ENCODE measurements around the gene RPL28.

The RPL28 gene

DNA sequence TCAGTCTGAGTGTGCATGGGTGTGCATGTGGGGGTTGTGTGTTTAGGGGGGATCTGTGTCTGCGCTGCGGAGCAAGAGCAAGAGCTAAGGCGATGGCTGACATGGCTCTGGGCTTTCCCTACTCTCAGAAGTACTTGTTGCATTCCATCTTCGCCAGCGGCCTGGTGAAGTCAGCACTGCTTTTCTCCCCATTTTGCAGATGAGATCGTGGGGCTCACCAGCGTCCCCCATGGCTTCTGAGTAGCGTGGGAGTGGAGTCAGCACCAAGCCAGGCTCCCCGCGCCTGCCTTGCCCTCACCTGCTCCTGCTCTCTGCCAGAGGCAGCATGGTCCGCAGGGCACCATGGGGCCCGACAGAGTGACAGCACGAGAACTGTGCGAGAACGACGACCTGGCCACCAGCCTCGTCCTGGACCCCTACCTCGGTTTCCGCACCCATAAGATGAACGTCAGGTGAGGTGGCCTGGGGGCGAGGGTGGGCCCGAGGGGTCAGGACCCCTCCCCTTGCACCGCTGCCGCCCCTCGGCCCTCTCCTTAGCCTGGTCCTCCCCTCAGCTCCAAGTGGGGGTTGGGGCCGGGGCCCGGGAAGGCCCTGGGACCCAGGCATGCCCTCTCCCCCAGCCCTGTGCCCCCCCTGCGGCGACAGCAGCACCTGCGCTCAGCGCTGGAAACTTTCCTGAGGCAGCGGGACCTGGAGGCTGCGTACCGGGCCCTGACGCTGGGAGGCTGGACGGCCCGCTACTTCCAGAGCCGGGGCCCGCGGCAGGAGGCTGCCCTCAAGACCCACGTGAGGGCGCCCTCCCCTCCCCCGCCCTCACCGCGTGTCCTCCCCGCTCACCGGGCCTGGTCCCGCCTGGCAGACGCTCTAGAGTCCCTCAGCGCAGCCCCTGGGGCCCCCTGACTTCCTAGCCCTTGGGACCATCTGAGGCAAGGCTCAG is 43.9 kb upstream of the RPL28 start:
- H3K27ac ChIP-seq: no peak overlapping the region
- no peak for DNase-seq (ENCODE audit: low spot score)
- peak overlapping the region; percentile 75 for H3K4me3 ChIP-seq
- TF ChIP-seq, protein P1, sequence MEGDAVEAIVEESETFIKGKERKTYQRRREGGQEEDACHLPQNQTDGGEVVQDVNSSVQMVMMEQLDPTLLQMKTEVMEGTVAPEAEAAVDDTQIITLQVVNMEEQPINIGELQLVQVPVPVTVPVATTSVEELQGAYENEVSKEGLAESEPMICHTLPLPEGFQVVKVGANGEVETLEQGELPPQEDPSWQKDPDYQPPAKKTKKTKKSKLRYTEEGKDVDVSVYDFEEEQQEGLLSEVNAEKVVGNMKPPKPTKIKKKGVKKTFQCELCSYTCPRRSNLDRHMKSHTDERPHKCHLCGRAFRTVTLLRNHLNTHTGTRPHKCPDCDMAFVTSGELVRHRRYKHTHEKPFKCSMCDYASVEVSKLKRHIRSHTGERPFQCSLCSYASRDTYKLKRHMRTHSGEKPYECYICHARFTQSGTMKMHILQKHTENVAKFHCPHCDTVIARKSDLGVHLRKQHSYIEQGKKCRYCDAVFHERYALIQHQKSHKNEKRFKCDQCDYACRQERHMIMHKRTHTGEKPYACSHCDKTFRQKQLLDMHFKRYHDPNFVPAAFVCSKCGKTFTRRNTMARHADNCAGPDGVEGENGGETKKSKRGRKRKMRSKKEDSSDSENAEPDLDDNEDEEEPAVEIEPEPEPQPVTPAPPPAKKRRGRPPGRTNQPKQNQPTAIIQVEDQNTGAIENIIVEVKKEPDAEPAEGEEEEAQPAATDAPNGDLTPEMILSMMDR (IDR thresholded peaks at IDR 0.05): no peak

DNA sequence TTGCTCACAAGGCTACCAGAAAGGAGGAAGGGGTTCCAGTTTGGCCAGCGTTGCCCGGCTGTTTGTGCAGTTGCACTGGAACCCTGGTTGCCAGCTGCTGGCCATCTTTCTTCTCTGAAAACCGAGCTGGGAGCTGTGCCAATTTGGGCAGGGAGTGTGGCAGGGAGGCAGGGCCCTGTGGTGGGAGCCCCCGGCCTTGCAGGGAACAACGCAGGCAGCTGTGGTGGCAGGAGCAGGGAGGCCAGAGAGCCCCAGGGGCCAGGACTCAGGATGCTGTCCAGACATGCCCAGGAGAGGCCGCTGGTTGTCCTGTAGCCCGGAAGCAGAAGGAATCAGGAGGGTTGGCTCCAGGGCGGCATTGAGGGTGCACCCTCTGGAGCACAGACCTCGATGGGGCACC is 41.3 kb upstream of the RPL28 start:
- TF ChIP-seq, protein P1 (IDR thresholded peaks at IDR 0.05): no peak
- no peak overlapping the region for H3K4me3 ChIP-seq
- no peak for DNase-seq (ENCODE audit: low spot score)
- no peak overlapping the region for H3K27ac ChIP-seq

DNA sequence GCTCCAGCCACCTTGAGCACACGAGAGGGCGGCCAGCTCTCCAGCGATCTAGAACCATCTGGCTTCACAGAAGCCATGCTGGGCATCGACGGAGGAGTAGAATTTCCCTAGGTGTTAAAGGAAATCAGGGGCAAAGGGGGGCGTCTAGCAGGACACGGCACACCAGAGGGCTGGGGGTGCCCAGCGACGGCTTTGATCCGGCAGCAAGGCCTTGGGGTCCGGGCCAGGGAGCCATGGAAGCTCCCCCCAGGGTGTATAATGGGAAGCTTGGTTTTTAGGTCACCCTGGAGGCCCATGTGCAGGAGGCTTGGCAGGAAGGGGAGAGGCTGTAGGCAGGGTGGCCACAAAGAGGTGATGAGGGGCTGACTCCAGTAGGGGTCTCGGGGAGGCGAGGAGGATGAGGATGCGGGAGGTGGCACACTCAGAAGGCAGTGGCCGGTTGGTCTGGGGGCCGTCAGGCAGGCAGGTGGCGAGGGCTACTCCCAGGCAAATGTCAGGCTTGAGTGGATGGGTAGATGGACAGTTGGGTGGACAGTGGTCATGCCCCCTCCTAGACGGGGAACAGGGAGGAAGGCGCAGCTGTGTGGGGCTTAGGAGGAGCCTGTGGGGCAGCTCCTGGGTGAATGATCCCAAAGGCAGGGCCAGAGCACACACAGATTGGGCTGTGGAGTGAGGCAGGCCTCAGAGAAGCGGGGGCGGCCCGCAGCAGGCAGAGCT is 40.5 kb upstream of the RPL28 start:
- H3K4me3 ChIP-seq: no peak overlapping the region
- no peak for DNase-seq (ENCODE audit: low spot score)
- TF ChIP-seq, protein P1 (IDR thresholded peaks at IDR 0.05): no peak
- H3K27ac ChIP-seq: peak overlapping the region in 1 of 2 donors; percentile 51

DNA sequence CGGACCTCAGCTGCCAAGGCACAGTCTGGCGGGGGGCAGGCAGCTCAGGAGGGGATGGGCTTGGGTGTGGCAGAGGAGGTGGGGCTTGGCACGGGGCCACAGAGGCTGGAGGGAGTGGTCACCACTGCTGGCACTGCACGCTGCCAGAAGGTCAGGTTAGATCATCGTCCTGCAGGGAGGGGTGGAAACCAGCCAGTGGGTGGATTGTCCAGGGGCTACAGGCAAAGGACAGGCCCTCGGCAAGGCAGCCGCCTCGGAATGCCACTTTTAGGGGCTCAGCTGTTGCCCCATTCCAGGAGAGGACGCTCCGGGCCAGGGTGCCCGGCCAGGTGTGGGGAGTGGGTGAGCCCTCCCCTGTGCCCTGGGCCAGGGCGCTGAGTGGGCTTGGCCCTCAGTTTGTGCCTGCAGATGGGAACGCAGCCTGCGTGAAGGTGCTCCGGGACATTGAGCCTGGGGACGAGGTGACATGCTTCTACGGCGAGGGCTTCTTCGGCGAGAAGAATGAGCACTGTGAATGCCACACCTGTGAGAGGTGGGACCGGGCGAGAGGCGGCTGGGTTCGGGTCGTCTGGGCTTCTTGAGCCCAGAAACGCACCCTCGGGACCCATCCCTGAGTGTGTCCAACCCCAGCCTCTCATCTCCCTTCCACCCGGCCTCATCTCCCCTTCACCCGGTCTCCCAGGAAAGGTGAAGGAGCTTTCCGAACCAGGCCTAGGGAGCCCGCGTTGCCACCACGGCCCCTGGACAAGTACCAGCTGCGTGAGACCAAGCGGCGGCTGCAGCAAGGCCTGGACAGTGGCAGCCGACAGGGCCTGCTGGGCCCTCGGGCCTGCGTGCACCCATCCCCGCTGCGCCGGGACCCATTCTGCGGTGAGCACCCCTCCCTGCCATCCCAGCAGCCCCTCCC is 39.7 kb upstream of the RPL28 start:
- TF ChIP-seq, protein P1 (IDR thresholded peaks at IDR 0.05): no peak
- Histone ChIP-seq H3K4me3 (no peak overlapping the region), H3K27ac (peak overlapping the region in 1 of 2 donors; percentile 51)
- no peak for DNase-seq (ENCODE audit: low spot score)

DNA sequence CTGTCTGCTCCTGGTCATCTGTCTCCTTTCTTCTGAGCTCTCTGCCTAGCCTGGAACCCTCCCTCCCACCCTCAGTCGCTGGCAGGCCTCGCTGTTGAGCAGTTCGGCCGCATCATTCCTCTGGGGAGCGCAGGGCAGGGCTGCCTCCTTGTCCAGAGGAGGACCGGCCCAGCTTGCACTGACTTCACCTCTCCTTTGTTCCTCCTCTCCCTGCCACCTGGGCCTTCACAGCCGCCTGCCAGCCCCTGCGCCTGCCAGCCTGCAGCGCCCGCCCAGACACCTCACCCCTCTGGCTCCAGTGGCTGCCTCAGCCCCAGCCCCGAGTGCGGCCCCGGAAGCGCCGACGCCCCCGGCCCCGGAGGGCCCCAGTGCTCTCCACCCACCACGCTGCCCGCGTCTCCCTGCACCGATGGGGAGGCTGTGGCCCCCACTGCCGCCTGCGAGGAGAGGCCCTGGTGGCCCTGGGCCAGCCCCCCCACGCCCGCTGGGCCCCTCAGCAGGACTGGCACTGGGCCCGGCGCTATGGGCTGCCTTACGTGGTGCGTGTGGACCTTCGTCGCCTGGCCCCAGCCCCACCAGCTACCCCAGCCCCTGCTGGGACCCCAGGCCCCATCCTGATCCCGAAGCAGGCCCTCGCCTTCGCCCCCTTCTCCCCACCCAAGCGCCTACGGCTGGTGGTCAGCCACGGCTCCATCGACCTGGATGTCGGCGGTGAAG is 38.8 kb upstream of the RPL28 start:
- H3K27ac ChIP-seq: peak overlapping the region in 1 of 2 donors; percentile 56
- TF ChIP-seq, protein P1 (IDR thresholded peaks at IDR 0.05): no peak
- DNase-seq (ENCODE audit: low spot score): no peak
- H3K4me3 ChIP-seq: no peak overlapping the region

DNA sequence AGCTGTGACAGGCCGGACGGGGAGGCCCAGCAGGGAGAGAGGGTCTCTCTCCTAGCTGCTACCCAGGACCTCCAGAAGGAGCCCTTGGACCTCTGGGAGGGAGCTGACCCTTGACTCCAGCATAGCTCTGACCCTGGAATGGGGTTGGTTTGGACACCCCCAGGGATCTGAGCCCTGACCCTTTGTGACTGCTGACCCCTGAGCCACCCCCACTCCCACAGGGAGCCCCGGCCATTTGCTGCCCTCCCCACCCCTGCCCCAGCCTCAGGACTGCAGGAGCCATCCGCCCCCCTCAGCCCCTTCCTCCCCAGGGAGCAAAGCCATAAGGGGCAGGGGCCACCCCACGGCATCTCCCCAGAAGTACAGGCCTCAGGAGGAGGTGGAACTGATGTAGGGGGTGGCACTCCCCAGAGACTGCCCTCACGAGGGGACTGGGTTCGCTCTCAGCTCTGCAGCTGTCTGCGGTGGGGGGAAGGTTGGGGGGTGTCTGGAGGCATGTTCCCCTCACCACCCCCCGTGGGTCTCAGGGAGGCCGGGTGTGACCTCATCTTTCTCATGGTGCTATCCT is 38.2 kb upstream of the RPL28 start:
- Histone ChIP-seq H3K27ac (peak overlapping the region in 1 of 2 donors; percentile 56), H3K4me3 (no peak overlapping the region)
- TF ChIP-seq, protein P1 (IDR thresholded peaks at IDR 0.05): no peak
- DNase-seq (ENCODE audit: low spot score): no peak

Measured in coronary artery (tissue), 2 donors.